Epithelial cell of esophagus (primary cell): Measurements from ENCODE around the gene TH.

Source experiments
- DNase-seq: peaks from one replicate; pipeline ENCODE4 v3.0.0; 2010; ENCODE audit warnings: low read depth
- H3K4me3 ChIP-seq: 2 replicates; pipeline ENCODE4 v1.5.1; 2011; ENCODE audit warnings: mild to moderate bottlenecking, low read length, control low read depth
- CTCF ChIP-seq: IDR thresholded peaks from 2 replicates; pipeline ENCODE4 v1.5.1; 2011; ENCODE audit warnings: low read depth, mild to moderate bottlenecking, low read length, control low read depth, inconsistent platforms; ENCODE audit not compliant: insufficient read depth; ENCODE audit errors: missing control alignments

Gene TH

GRCh38 chr11:2216400-2217064 lies 44.9 kb upstream of the TH start:
- TF ChIP-seq CTCF, result no peak
- H3K4me3 ChIP-seq, result no peak overlapping the region
- DNase-seq, result no peak

- no peak for DNase-seq
- H3K4me3 ChIP-seq, result no peak overlapping the region
- TF ChIP-seq CTCF, result no peak
Measured at GRCh38 chr11:2215561-2216399, 44.2 kb upstream of the TH start.

GRCh38 chr11:2215230-2215560 lies 43.6 kb upstream of the TH start:
- no peak for DNase-seq
- no peak for TF ChIP-seq CTCF
- no peak overlapping the region for H3K4me3 ChIP-seq

- DNase-seq, result no peak
- no peak for TF ChIP-seq CTCF
- H3K4me3 ChIP-seq, result no peak overlapping the region
Measured at GRCh38 chr11:2214527-2215229, 43.1 kb upstream of the TH start.

- no peak for TF ChIP-seq CTCF
- no peak overlapping the region for H3K4me3 ChIP-seq
- DNase-seq, result no peak
Measured at GRCh38 chr11:2213890-2214526, 42.4 kb upstream of the TH start.

GRCh38 chr11:2213384-2213842 lies 41.8 kb upstream of the TH start:
- DNase-seq, result no peak
- H3K4me3 ChIP-seq, result no peak overlapping the region
- TF ChIP-seq CTCF, result no peak
